HG03135 (cell line): Measurements from ENCODE around the gene ALG12.

Experiments
- ATAC-seq: cut with Tn5 transposase; IDR thresholded peaks from one replicate; pipeline ENCODE4 v1.9.1; 2021; ENCODE audit warnings: mild to moderate bottlenecking, moderate library complexity; ENCODE audit not compliant: unreplicated experiment

The ALG12 gene

GRCh38 chr22:49958366-49958921, 40.2 kb upstream of the ALG12 start:
- ATAC-seq = no peak

- ATAC-seq = no peak
Observed at GRCh38 chr22:49957826-49958365, 39.7 kb upstream of the ALG12 start.

GRCh38 chr22:49956914-49957825, 38.9 kb upstream of the ALG12 start:
- ATAC-seq = no peak

GRCh38 chr22:49956418-49956770, 38.2 kb upstream of the ALG12 start:
- ATAC-seq = no peak

- ATAC-seq = no peak
Observed at GRCh38 chr22:49955581-49956417, 37.6 kb upstream of the ALG12 start.

- ATAC-seq = no peak
Observed at GRCh38 chr22:49954991-49955580, 36.8 kb upstream of the ALG12 start.

- ATAC-seq = no peak
Observed at GRCh38 chr22:49954354-49954753, 36.1 kb upstream of the ALG12 start.

- no peak for ATAC-seq
Observed at GRCh38 chr22:49953680-49954344, 35.6 kb upstream of the ALG12 start.

- no peak for ATAC-seq
Observed at GRCh38 chr22:49953027-49953679, 34.9 kb upstream of the ALG12 start.

- ATAC-seq = no peak
Observed at GRCh38 chr22:49951986-49952896, 34.0 kb upstream of the ALG12 start.

GRCh38 chr22:49951678-49951985, 33.4 kb upstream of the ALG12 start:
- no peak for ATAC-seq

GRCh38 chr22:49951000-49951677, 32.9 kb upstream of the ALG12 start:
- no peak for ATAC-seq

- no peak for ATAC-seq
Observed at GRCh38 chr22:49950396-49950994, 32.3 kb upstream of the ALG12 start.

- ATAC-seq = no peak
Observed at GRCh38 chr22:49949914-49950292, 31.7 kb upstream of the ALG12 start.

GRCh38 chr22:49948958-49949913, 31.0 kb upstream of the ALG12 start:
- ATAC-seq = no peak

GRCh38 chr22:49948116-49948957, 30.1 kb upstream of the ALG12 start:
- no peak for ATAC-seq
